ENCODE data around the gene DKKL1. TPM values are rescaled to one million over a fixed set of nuclear protein-coding genes. Genes with fewer than 3 reads are reported as not detected.

The DKKL1 gene
- total and polyA plus RNA-seq, 8 donors = 0.12 to 1.3 (median 0.46) TPM; not detected in 3

- no peak for TF ChIP-seq CTCF (IDR thresholded peaks at IDR 0.05)
- DNase-seq (no peak), FAIRE-seq (no peak), ATAC-seq (no peak)
- H3K4me1 ChIP-seq = peaks cover 0 to 5% (median 0%) of the 10 kb centered on the region in 3 donors
- no peak overlapping the region for H3K27ac ChIP-seq
- no peaks in the 10 kb centered on the region for H3K36me3 ChIP-seq
- no peaks in the 10 kb centered on the region for H3K27me3 ChIP-seq
- H3K4me3 ChIP-seq = no peak overlapping the region
- no peaks in the 10 kb centered on the region for H3K9me3 ChIP-seq
- 74 to 81% methylated on average over 15 of the region's 15 CpGs for WGBS, 2 donors
- intact Hi-C loops (cut with DNase I) = loop anchor here (5.0 to 10.0 kb wide), 2 partner anchors 42 to 49 kb away; partner anchors contain the start of gene SLC17A7 (in 1 of the 3)
These were observed 32.1 kb downstream of the DKKL1 start for GRCh38 chr19:49395581-49396407.

- intact Hi-C loops (cut with DNase I) = loop anchor here (5.0 to 10.0 kb wide), 2 partner anchors 40 to 48 kb away; partner anchors contain the start of gene SLC17A7 (in 1 of the 3)
- Histone ChIP-seq H3K4me1 (no peaks in the 10 kb centered on the region), H3K9me3 (no peaks in the 10 kb centered on the region), H3K4me3 (no peak overlapping the region), H3K27me3 (no peaks in the 10 kb centered on the region), H3K36me3 (no peaks in the 10 kb centered on the region), H3K27ac (no peak overlapping the region)
- whole genome bisulfite sequencing, 2 donors = 74 to 85% methylated on average over 8 of the region's 8 CpGs
- DNase-seq = no peak
- FAIRE-seq = no peak
- ATAC-seq = no peak
- TF ChIP-seq CTCF (IDR thresholded peaks at IDR 0.05) = no peak
These were observed 33.2 kb downstream of the DKKL1 start for GRCh38 chr19:49396738-49397505.

- 79 to 86% methylated on average over 11 of the region's 11 CpGs for WGBS, 2 donors
- FAIRE-seq = no peak
- no peaks in the 10 kb centered on the region for H3K4me1 ChIP-seq
- ATAC-seq = no peak
- H3K4me3 ChIP-seq = no peak overlapping the region
- intact Hi-C loops (cut with DNase I) = loop anchor here (5.0 to 10.0 kb wide), 2 partner anchors 39 to 47 kb away; partner anchors contain the start of gene SLC17A7 (in 1 of the 3)
- H3K27me3 ChIP-seq = no peaks in the 10 kb centered on the region
- no peak for TF ChIP-seq CTCF (IDR thresholded peaks at IDR 0.05)
- H3K9me3 ChIP-seq = no peaks in the 10 kb centered on the region
- no peak for DNase-seq
- H3K27ac ChIP-seq = no peak overlapping the region
- H3K36me3 ChIP-seq = no peaks in the 10 kb centered on the region
These were observed 34.4 kb downstream of the DKKL1 start for GRCh38 chr19:49398001-49398615.

- intact Hi-C loops (cut with DNase I) = loop anchor here (5.0 to 10.0 kb wide), 2 partner anchors 38 to 46 kb away; partner anchors contain the start of gene SLC17A7 (in 1 of the 3)
- no peak for ATAC-seq
- Histone ChIP-seq H3K4me1 (no peaks in the 10 kb centered on the region), H3K4me3 (no peak overlapping the region), H3K27ac (no peak overlapping the region), H3K9me3 (no peaks in the 10 kb centered on the region), H3K27me3 (no peaks in the 10 kb centered on the region), H3K36me3 (no peaks in the 10 kb centered on the region)
- no peak for DNase-seq
- 90 to 94% methylated on average over 5 to 6 of the region's 6 CpGs for WGBS, 2 donors
- TF ChIP-seq CTCF (IDR thresholded peaks at IDR 0.05) = no peak
- no peak for FAIRE-seq
These were observed 35.3 kb downstream of the DKKL1 start for GRCh38 chr19:49398931-49399330.

Measured in pancreas (tissue), 10 donors.